Measurements from ENCODE around the gene GOLGA7B. TPM values are rescaled to one million over a fixed set of nuclear protein-coding genes. Genes with fewer than 3 reads are reported as not detected.
A peak's percentile ranks its signal among the peaks of the same experiment; 100 is the strongest.

Gene GOLGA7B
- total and polyA plus RNA-seq, 7 donors: 0.19 to 4.1 (median 0.77) TPM

DNA sequence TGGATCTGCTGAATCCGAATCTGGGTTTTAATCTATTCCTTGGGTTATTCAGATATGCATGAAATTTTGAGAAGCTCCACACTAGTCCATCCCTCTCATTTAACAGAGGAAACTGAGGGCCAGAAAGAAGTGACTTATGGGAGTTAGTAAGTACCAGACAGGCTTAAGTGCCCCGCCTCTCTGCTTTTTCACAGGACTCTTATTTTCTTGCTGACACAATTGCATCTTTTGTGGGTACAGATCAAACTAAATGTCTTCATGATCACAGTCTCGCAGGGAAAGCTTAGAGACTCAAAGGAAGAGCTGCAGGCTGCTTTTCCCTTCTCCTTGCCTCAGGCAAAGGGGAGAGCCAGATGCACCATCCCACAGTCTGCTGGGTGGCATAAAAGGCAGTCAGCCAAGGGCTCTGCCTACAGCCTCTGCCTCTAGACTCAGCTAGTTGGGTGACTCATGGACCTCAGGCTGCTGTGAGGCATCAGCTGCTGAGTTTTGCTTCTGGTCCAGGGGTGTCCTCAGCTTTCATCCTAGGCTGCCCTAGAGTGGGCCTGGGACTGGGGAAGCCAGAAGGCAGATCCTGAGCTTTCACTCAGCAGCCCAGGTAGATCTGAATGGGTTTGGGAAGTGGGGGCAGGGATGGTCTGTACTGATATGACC is 11.6 kb downstream of the GOLGA7B start:
- ATAC-seq (peak; percentile 89 to 93 (median 92)), DNase-seq (peak; percentile 19 to 66)
- no peak for TF ChIP-seq CTCF (IDR thresholded peaks at IDR 0.05)
- intact Hi-C loops (cut with DNase I): no loop called here
- Histone ChIP-seq H3K9me3 (no peaks in the 10 kb centered on the region), H3K27ac (no peak overlapping the region), H3K4me3 (no peak overlapping the region), H3K27me3 (ENCODE audit: insufficient read depth in 3 of 3, low read length in 2 of 3) (no peaks in the 10 kb centered on the region), H3K36me3 (ENCODE audit: insufficient read depth in 1 of 2, low read depth in 1 of 2) (peaks cover 0 to 30% of the 10 kb centered on the region in 2 donors), H3K4me1 (no peaks in the 10 kb centered on the region)
- 81 to 82% (median 82%) methylated on average over 3 of the region's 3 CpGs for WGBS, 3 donors

DNA sequence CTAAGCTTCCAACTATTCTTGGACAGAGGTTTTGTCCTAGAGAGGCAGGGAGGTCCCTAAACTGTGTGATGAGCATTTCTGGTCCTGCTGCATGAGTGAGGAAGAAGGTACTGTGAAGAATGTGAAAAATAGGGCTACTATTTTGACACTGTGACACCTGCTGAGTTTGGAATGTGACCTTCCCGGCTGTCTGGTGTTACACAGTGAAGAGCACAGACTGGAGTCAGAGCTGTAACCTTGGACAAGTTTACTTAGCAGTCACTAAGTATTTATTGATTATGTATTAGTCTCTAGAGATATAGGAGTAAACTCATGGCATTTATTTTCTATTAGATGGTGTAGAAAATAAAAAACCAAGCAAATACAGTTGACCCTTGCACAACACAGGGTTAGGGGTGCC is 12.3 kb downstream of the GOLGA7B start:
- ATAC-seq: no peak
- no peak overlapping the region for H3K4me3 ChIP-seq

GRCh38 chr10:97863808-97864207 is 14.2 kb downstream of the GOLGA7B start:
- no peaks in the 10 kb centered on the region for H3K27me3 ChIP-seq (ENCODE audit: insufficient read depth in 3 of 3, low read length in 2 of 3)
- ATAC-seq (no peak), DNase-seq (no peak)
- H3K27ac ChIP-seq: no peak overlapping the region
- intact Hi-C loops (cut with DNase I): no loop called here
- H3K4me3 ChIP-seq: no peak overlapping the region
- TF ChIP-seq CTCF (IDR thresholded peaks at IDR 0.05): no peak
- peaks cover 4% of the 10 kb centered on the region for H3K4me1 ChIP-seq
- 89 to 91% (median 89%) methylated on average over 11 of the region's 11 CpGs for WGBS, 3 donors
- peaks cover 0 to 30% of the 10 kb centered on the region in 2 donors for H3K36me3 ChIP-seq (ENCODE audit: insufficient read depth in 1 of 2, low read depth in 1 of 2)
- no peaks in the 10 kb centered on the region for H3K9me3 ChIP-seq

More for the DNA sequence above, 12.3 kb downstream of the GOLGA7B start:
- Histone ChIP-seq H3K27ac (no peak overlapping the region), H3K27me3 (ENCODE audit: insufficient read depth in 3 of 3, low read length in 2 of 3) (no peaks in the 10 kb centered on the region), H3K4me1 (no peaks in the 10 kb centered on the region), H3K36me3 (ENCODE audit: insufficient read depth in 1 of 2, low read depth in 1 of 2) (peaks cover 0 to 30% of the 10 kb centered on the region in 2 donors), H3K9me3 (no peaks in the 10 kb centered on the region)
- TF ChIP-seq CTCF (IDR thresholded peaks at IDR 0.05): no peak
- 3 to 12% (median 7%) methylated on average over 1 of the region's 1 CpG for WGBS, 3 donors
- no peak for DNase-seq
- intact Hi-C loops (cut with DNase I): no loop called here

- intact Hi-C loops (cut with DNase I): no loop called here
- no peaks in the 10 kb centered on the region for H3K9me3 ChIP-seq
- H3K36me3 ChIP-seq (ENCODE audit: insufficient read depth in 1 of 2, low read depth in 1 of 2): peaks cover 0 to 18% of the 10 kb centered on the region in 2 donors
- H3K27ac ChIP-seq: no peak overlapping the region
- no peak overlapping the region for H3K4me3 ChIP-seq
- H3K4me1 ChIP-seq: peaks cover 12% of the 10 kb centered on the region
- no peak for TF ChIP-seq CTCF (IDR thresholded peaks at IDR 0.05)
- no peaks in the 10 kb centered on the region for H3K27me3 ChIP-seq (ENCODE audit: insufficient read depth in 3 of 3, low read length in 2 of 3)
- DNase-seq: no peak
- ATAC-seq: no peak
- WGBS, 3 donors: 66 to 74% (median 67%) methylated on average over 17 to 18 of the region's 18 CpGs
Observed at GRCh38 chr10:97865488-97865887, 15.8 kb downstream of the GOLGA7B start.

All from psoas muscle (tissue), 8 donors.